SJCRH30 (cell line): ENCODE measurements around the gene FANCL. TPM values are rescaled to one million over a fixed set of nuclear protein-coding genes. Genes with fewer than 3 reads are reported as not detected.

Source experiments
- DNase-seq, 2 experiments: peaks; one replicate each; pipeline ENCODE4 v3.0.0-alpha.2; 2015 to 2020
- H3K27ac ChIP-seq: fragments of 250-450 bp; sonication (Bioruptor Pico); 2 replicates; pipeline ENCODE4 v1.5.1; 2020; ENCODE audit warnings: mild to moderate bottlenecking, moderate library complexity
- H3K27me3 ChIP-seq: fragments of 250-450 bp; sonication (Bioruptor Pico); 2 replicates; pipeline ENCODE4 v1.5.1; 2020; ENCODE audit warnings: mild to moderate bottlenecking, moderate library complexity
- H3K36me3 ChIP-seq: fragments of 250-450 bp; sonication (Bioruptor Pico); 2 replicates; pipeline ENCODE4 v1.5.1; 2020; ENCODE audit warnings: mild to moderate bottlenecking, moderate library complexity
- H3K4me1 ChIP-seq: fragments of 250-450 bp; sonication (Bioruptor Pico); 2 replicates; pipeline ENCODE4 v1.5.1; 2020; ENCODE audit warnings: mild to moderate bottlenecking, moderate library complexity
- H3K4me3 ChIP-seq: fragments of 250-450 bp; sonication (Bioruptor Pico); 2 replicates; pipeline ENCODE4 v1.5.1; 2020; ENCODE audit warnings: mild to moderate bottlenecking, moderate library complexity
- H3K9me3 ChIP-seq: fragments of 250-450 bp; sonication (Bioruptor Pico); replicated peaks from 2 replicates; pipeline ENCODE4 v1.5.1; 2020; ENCODE audit warnings: mild to moderate bottlenecking, moderate library complexity
- total RNA-seq: library from RNA; depleted of rRNA; stranded (reverse); fragments of >200 nt; shearing (Covaris generic); gene quantifications from 2 replicates; pipeline ENCODE4 v1.2.3, GENCODE V29; 2014; rRNA removed

The FANCL gene
- total RNA-seq, 1 experiment from 2014 or later, result 105 TPM

DNA sequence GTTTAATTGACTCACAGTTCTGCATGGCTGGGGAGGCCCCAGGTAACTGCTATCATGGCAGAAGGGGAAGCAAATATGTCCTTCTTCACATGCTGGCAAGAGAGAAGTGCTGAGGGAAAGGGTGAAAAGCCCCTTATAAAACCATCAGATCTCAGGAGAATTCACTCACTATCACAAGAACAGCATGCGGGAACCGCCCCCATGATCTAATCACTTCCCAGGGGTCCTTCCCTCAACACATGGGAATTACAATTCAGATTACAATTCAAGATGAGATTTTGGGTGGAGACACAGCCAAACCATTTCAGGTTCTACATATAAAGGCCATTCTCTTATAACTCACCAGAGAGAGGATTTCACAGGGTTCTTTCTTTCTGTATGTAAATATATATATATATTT, 131.6 kb downstream of the FANCL start:
- no peak for DNase-seq
- Histone ChIP-seq H3K9me3 (no peaks in the 10 kb centered on the region), H3K27ac (no peak overlapping the region), H3K27me3 (no peaks in the 10 kb centered on the region), H3K4me1 (no peaks in the 10 kb centered on the region), H3K36me3 (no peaks in the 10 kb centered on the region), H3K4me3 (no peak overlapping the region)

Other genes starting within 250 kb of the FANCL start
- 5.8 and 6.8 TPM in 2 replicates for gene VRK2, start 194.5 kb downstream of the FANCL start, total RNA-seq